Activated CD4-positive, alpha-beta T cell treated with anti-CD3 and anti-CD28 coated beads for 4 hours (primary cell): ENCODE data around the gene APOA1.

Source experiments
- DNase-seq, 2 donors: peaks; one replicate each; pipeline ENCODE4 v3.0.0-alpha.2; 2020

Gene APOA1

DNA sequence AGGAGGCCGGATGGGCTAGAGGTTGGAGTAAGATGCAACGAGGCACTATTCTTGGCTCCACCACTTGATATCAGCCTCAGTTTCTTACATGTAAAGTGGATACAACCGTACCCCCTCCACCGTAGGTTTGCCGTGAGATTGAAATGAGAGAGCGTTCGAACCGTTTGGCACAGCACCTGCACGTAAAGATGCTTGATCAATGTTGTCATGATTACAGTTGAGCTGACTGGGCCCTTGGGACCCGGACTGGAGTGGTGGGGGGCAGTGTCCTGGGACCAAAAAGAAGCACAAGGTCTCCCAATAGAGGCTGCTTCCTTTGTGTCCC is 4.0 kb downstream of the APOA1 start:
- DNase-seq: no peak

DNA sequence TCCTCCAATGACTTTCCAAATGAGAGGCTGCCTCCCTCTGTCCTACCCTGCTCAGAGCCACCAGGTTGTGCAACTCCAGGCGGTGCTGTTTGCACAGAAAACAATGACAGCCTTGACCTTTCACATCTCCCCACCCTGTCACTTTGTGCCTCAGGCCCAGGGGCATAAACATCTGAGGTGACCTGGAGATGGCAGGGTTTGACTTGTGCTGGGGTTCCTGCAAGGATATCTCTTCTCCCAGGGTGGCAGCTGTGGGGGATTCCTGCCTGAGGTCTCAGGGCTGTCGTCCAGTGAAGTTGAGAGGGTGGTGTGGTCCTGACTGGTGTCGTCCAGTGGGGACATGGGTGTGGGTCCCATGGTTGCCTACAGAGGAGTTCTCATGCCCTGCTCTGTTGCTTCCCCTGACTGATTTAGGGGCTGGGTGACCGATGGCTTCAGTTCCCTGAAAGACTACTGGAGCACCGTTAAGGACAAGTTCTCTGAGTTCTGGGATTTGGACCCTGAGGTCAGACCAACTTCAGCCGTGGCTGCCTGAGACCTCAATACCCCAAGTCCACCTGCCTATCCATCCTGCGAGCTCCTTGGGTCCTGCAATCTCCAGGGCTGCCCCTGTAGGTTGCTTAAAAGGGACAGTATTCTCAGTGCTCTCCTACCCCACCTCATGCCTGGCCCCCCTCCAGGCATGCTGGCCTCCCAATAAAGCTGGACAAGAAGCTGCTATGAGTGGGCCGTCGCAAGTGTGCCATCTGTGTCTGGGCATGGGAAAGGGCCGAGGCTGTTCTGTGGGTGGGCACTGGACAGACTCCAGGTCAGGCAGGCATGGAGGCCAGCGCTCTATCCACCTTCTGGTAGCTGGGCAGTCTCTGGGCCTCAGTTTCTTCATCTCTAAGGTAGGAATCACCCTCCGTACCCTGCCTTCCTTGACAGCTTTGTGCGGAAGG is 4.8 kb downstream of the APOA1 start:
- DNase-seq: no peak

- DNase-seq: no peak
Measured at GRCh38 chr11:116831790-116832349, 5.6 kb downstream of the APOA1 start.

- no peak for DNase-seq
Measured at GRCh38 chr11:116830184-116830912, 7.1 kb downstream of the APOA1 start.

DNA sequence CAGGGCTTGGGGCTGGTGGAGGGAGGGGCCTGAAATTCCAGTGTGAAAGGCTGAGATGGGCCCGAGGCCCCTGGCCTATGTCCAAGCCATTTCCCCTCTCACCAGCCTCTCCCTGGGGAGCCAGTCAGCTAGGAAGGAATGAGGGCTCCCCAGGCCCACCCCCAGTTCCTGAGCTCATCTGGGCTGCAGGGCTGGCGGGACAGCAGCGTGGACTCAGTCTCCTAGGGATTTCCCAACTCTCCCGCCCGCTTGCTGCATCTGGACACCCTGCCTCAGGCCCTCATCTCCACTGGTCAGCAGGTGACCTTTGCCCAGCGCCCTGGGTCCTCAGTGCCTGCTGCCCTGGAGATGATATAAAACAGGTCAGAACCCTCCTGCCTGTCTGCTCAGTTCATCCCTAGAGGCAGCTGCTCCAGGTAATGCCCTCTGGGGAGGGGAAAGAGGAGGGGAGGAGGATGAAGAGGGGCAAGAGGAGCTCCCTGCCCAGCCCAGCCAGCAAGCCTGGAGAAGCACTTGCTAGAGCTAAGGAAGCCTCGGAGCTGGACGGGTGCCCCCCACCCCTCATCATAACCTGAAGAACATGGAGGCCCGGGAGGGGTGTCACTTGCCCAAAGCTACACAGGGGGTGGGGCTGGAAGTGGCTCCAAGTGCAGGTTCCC is 7.8 kb downstream of the APOA1 start, which contains the start of gene APOC3:
APOC3 (plus strand) TSS at position 383 of the 659 bp plus-strand sequence. CDS start 676 bp downstream, outside the sequence.
- no peak for DNase-seq

DNA sequence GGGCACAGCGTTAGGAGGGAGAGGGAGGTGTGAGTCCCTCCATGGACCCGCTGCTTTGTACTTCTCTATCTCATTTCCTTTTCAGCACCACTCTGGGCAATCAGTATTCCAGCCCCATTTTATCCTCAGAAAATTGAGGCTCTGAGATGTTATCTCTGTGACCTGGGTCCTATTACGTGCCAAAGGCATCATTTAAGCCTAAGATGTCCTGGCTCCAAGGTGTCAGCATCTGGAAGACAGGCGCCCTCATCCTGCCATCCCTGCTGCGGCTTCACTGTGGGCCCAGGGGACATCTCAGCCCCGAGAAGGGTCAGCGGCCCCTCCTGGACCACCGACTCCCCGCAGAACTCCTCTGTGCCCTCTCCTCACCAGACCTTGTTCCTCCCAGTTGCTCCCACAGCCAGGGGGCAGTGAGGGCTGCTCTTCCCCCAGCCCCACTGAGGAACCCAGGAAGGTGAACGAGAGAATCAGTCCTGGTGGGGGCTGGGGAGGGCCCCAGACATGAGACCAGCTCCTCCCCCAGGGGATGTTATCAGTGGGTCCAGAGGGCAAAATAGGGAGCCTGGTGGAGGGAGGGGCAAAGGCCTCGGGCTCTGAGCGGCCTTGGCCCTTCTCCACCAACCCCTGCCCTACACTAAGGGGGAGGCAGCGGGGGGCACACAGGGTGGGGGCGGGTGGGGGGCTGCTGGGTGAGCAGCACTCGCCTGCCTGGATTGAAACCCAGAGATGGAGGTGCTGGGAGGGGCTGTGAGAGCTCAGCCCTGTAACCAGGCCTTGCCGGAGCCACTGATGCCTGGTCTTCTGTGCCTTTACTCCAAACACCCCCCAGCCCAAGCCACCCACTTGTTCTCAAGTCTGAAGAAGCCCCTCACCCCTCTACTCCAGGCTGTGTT is 8.5 kb downstream of the APOA1 start:
- DNase-seq: no peak

DNA sequence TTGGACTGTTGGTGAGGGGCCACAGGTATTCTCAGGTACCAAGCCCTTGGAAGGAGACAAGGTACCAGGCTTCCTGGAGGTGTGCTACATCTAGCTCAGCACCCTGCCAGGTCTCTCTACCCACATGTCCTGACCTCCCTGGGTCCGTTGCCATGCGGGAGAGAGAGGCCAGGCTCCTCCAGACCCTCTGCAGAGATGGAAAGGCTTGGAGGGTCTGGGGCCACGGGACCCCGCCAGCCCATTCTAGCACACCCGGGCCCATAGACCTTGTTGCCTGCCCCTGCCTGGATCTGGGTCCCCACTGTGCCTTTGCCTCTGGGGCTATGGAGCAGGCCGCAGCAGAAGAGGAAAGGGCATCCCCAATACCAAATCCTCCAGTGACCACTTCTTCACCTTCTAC is 10.0 kb downstream of the APOA1 start:
- DNase-seq: no peak

GRCh38 chr11:116826751-116827431 is 10.5 kb downstream of the APOA1 start:
- no peak for DNase-seq

DNA sequence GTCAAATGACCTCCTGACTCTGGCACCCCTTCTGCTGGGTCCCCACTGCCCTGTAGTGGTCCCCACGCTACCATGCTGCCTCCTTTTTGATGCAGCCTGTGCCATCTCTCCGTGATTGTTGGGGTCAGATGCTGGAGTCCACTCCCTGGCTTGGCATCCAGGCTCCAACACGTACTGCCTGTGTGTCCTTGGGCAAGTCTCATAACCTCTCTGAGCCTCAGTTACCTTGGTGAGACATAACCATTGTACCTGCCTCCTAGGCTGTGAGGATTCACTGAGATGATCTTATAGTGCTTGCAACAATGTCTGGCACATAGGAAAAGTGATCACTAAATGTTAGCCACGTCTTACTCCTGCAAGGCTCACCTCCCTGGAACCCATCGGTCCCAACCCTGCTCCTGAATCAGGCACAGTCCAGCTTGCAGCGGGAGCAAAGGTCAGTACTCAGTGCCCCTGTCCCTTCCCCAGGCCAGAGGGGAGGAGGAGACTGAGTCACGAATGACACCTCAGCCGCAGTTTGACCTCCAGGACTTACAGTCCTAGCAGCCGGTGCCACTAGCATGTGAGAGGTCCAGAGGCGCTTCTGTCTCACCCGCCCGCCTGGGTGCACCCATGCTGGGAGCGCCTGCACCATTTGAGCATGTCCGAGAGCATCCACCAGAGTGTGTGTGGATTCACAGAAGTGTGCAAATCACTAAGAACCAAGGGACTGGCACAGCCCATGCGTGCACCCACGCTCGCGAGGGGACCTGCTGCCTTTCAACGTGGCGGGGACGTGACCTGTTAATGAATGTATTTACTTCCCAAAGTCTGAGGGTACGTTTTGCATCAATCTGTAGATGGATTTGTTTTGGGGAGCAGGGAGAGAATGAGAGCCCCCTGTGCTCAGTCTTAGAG is 11.3 kb downstream of the APOA1 start:
- DNase-seq: no peak

DNA sequence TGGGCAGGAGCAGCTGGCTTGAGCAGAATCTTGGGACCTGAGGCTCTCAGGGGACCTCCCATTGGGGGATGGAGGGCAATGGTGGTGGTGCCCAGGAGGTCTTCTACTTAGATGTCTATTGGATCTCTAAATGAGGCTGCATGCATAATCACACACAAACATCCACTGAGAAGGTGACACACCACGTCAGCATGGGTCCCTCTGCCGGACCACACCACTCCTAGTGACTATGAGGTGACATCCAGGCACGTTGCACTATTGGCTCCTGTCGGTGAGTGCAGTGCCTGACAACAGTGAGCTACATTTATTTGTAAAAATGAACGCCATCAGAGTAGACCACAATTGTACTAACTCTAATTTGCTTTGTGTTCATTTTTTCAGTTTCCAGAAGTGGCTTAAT is 12.0 kb downstream of the APOA1 start:
- no peak for DNase-seq

DNA sequence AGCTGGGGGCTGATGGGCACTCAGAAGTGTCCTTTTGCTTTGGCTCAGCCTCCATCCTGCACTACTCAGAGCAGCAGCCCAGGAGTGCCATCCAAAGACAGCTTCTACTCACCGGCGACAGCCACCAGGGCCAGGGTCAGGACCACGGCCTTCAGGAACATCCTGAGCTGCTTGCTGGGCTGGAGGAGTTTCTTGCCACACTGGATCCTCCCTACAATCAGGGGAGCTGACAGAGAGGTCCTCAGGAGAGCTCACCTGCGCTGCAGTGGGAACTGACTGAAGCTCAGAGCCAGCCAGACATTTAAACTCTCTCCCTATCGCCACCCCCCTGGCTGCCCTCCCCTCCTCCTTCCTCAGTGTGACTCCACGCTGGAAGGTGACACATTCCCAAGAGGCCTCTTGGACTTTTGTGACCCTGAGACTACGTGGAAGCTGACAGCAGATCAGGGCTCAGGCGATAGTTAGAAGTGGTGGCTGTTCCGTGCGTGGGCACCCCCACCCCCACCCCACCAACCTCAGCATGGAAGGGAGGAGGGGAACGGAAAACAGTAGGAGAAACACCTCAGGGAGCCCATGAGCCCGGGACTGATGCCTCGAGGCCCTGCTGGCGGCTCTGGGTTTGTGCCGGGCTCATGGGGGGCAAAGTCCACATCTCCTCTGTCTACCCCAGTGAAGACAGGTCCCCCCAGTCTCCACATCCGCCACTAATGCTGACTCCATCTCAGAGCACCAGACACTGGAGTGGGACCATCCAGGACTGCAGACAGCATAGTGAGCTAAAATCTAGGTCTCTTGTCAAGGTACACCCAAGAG is 14.2 kb downstream of the APOA1 start, which contains the start of gene APOA4:
APOA4 (minus strand) TSS at position 274 of the 813 bp plus-strand sequence; CDS start at position 161, 113 bp downstream.
- DNase-seq: no peak

- no peak for DNase-seq
Measured at GRCh38 chr11:116822575-116822974, 14.8 kb downstream of the APOA1 start.

- no peak for DNase-seq
Measured at GRCh38 chr11:116821050-116821918, 16.1 kb downstream of the APOA1 start.

GRCh38 chr11:116819049-116819448 is 18.4 kb downstream of the APOA1 start:
- DNase-seq: no peak

DNA sequence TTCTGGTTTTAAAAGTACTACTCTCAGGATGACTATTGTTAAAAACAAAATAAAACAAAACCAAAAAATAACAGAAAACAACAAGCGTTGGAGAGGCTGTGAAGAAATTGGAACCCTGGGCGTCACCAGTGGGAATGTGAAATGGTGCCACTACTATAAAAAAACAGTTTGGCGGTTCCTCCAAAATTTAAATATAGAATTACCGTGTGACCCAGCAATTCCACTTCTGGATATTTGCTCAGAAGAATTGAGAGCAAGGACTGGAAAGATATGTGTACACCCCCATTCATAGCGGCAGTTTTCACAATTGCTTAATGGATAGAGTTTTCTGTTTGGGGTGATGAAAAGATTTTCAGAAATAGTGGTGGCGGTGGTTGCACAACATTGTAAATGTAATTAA is 22.9 kb downstream of the APOA1 start:
- DNase-seq: no peak

GRCh38 chr11:116813781-116814471 is 23.5 kb downstream of the APOA1 start:
- DNase-seq: no peak

- no peak for DNase-seq
Measured at GRCh38 chr11:116813170-116813569, 24.3 kb downstream of the APOA1 start.

DNA sequence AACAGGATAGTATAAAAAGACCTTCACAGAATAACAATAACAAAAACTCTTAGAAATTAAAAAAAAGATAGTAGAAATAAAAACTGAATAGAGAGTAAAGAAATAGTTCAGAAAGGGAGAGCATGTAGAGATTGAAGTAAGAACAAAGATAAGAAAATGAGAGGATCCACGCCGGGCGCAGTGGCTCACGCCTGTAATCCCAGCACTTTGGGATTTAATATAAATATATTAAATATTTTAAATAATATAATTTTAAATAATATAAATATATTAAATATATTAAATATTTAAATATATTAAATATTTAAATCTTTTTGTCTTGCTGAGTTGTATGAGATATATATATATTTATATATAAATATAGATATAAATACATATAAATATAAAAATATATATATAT is 25.3 kb downstream of the APOA1 start:
- no peak for DNase-seq
